Measurements from ENCODE around the gene SLC17A5. TPM values are rescaled to one million over a fixed set of nuclear protein-coding genes. Genes with fewer than 3 reads are reported as not detected.

Gene SLC17A5
- total RNA-seq, 2 experiments from 2014 or later, result 8.0 to 9.5 TPM

DNA sequence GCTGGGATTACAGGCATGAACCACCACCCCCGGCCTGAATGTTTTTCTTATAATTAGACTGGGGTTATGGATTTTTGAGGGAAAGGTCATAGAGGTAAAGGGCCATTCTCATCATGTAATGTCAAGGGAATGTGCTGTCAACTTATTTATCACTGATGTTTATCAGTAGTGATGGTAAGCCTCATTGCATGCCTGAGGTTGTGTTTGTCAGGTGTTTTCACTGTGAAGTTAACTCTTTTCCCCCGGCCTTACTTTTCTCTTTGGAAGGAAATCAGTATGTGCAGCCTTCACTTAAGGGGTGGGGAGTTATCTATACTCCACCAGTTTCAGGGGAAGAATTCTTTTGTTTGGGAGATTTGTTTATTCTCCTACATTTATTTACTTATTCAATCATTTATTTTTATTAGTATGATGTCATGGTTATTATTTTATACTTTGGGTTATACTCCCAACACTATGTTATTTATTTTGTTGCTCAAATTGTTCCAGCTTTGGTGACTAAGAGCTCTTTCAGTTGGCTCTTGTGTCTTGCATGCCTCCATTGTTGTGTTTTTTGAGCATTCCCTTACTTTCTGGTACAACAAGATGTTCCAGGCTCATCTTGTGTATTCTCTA is 2.8 kb upstream of the SLC17A5 start:
- POLR2A ChIA-PET, result no interaction called here
- Mint-ChIP-seq H3K9me3 (no peaks in the 10 kb centered on the region), H3K4me1 (peaks cover 34% of the 10 kb centered on the region), H3K4me3 (no peak overlapping the region), H3K36me3 (ENCODE audit: low read depth) (no peaks in the 10 kb centered on the region), H3K27ac (no peak overlapping the region), H3K27me3 (no peaks in the 10 kb centered on the region)
- DNase-seq, result no peak
- CTCF ChIA-PET, result no interaction called here

DNA sequence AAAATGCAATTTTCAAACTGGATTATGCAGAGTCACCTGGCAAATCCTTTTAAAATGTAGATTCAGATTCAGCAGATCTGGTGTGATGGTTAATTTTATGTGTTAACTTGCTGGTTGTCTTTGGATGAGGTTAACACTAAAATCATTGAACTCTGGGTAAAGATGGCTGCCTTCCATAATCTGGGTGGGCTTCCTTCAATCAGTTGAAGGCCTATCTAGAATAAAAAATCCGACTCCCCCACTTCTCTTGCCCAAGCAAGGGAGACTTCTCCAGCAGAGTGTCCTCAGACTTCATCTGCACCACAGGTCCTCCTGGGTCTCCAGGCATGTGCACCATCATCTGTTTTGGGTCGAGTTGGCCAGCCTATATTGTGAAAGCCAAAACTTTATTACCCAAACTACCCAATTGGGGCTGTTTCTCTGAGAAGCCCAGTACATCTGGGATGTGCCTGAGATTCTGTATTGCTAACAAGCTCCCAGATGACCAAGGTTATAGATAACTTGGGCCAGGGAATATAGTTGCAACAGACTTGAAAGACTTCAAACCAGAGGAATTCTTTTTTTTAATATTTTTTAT is 1.6 kb upstream of the SLC17A5 start:
- H3K4me1 Mint-ChIP-seq, result peaks cover 37% of the 10 kb centered on the region
- H3K4me3 Mint-ChIP-seq, result peak overlapping the region; percentile 92
- ChIA-PET CTCF (interaction anchor here (1.3 to 3.7 kb wide), 4 partner anchors 70 to 141 kb away, joined by 4 to 40 read pairs (median 26); partner anchors contain the start of gene EEF1A1), POLR2A (interaction anchor here (1.0 to 5.5 kb wide), 7 partner anchors 10 to 205 kb away, joined by 3 to 148 read pairs (median 20); partner anchors contain the start of genes EEF1A1 and MTO1)
- no peaks in the 10 kb centered on the region for H3K9me3 Mint-ChIP-seq
- no peaks in the 10 kb centered on the region for H3K36me3 Mint-ChIP-seq (ENCODE audit: low read depth)
- no peak for DNase-seq
- peak overlapping the region; percentile 92 for H3K27ac Mint-ChIP-seq
- H3K27me3 Mint-ChIP-seq, result no peaks in the 10 kb centered on the region

DNA sequence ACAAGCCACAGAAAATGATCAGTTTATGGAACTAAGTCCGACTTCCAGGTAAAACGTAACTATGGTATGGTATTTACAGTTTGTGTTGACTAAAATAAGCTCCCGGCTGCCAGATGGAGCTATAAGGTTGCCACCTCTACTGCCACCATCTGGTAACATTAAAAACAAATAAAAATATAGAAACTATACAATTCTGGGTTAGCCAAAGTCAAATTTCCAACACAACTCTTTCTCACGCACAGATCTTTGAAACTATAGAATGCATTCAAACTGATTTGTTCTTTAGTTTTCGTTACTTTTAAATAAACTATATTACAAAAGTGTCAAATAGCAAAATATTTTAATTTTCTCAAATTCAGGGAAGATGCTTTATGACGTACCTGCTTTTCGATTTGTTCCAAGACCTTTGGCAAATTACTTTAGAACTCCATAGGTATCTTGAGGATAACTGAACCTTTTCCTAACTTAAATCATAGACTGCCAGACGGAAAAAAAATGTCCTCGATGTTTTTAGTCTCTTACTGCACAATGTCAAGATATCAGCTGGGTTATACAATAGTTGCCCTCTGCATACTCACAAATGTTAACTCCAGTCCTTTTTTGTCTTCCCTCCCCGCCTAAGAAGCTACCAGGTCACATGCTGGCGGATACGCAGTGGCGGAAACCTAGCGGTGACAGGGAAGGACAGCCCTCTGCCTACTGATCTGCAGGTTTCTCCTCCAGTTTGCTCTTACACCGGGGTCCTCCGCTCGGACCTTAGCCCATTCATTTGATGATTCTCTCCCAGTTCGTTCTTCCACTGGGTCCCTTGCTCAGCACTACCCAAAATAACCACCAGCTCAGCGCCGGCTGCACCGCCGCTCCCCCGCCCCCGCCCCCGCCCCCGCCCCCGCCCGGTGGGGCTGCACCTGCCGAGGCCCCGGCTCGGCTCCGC is 888 bp downstream of the SLC17A5 start:
- H3K36me3 Mint-ChIP-seq (ENCODE audit: low read depth), result peaks cover 5% of the 10 kb centered on the region
- peak; percentile 80 for DNase-seq
- peaks cover 38% of the 10 kb centered on the region for H3K4me1 Mint-ChIP-seq
- peak overlapping the region; percentile 92 for H3K4me3 Mint-ChIP-seq
- no peaks in the 10 kb centered on the region for H3K27me3 Mint-ChIP-seq
- CTCF ChIA-PET, result interaction anchor here (0.6 to 3.7 kb wide), 35 partner anchors 9 to 344 kb away, joined by 3 to 40 read pairs (median 5); partner anchors contain the start of genes CGAS, EEF1A1 and MTO1
- peak overlapping the region; percentile 94 for H3K27ac Mint-ChIP-seq
- POLR2A ChIA-PET, result interaction anchor here (0.9 to 5.5 kb wide), 19 partner anchors 9 to 1031 kb away, joined by 3 to 148 read pairs (median 5); partner anchors contain the start of genes CD109, CGAS, EEF1A1 and KCNQ5
- no peaks in the 10 kb centered on the region for H3K9me3 Mint-ChIP-seq

DNA sequence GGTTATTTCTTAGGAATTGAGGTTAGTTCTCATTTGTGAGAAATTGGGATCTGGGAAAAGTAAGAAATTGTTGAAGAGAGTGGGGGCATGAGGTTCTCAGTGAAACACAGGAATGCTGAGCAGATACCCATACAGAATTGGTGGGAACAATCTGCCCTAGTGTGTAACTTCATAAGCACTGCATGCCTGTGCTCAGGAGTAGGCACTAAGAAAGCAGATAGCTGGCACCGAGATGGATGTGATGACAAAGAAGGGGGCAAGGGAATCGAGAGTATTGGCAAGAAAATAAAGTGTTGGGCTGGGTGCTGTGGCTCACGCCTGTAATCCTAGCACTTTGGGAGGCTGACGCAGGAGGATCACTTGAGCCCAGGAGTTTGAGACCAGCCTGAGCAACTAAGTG is 4.0 kb downstream of the SLC17A5 start:
- POLR2A ChIA-PET, result no interaction called here
- peaks cover 34% of the 10 kb centered on the region for H3K4me1 Mint-ChIP-seq
- CTCF ChIA-PET, result interaction anchor here (0.6 kb wide), 1 partner anchor 65 kb away, joined by 4 read pairs; no protein-coding TSS in a partner anchor
- H3K27me3 Mint-ChIP-seq, result no peaks in the 10 kb centered on the region
- no peak overlapping the region for H3K4me3 Mint-ChIP-seq
- DNase-seq, result no peak
- no peak overlapping the region for H3K27ac Mint-ChIP-seq
- peaks cover 5% of the 10 kb centered on the region for H3K36me3 Mint-ChIP-seq (ENCODE audit: low read depth)
- H3K9me3 Mint-ChIP-seq, result no peaks in the 10 kb centered on the region

DNA sequence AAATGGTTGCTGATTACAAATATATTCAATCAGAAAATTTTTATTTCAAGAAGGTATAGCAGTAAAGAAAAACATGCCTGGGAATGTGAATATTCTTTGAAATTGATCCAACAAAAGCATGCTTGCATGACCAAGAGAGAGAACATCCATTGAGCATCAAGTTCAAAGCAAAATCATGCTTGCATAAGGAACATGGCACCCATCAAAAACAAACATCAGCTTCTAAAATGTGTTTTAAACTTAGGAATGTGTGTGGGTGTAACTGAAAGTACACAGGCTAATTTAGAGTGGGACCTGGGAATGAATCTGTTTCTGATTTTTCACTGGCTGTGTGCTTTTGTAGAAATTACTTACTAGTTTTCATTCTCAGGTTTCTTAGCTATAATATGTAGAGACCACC is 5.6 kb downstream of the SLC17A5 start:
- no peaks in the 10 kb centered on the region for H3K27me3 Mint-ChIP-seq
- POLR2A ChIA-PET, result interaction anchor here (1.4 to 1.6 kb wide), 2 partner anchors 128 to 134 kb away, joined by 4 to 6 read pairs; no protein-coding TSS in a partner anchor
- peaks cover 5% of the 10 kb centered on the region for H3K36me3 Mint-ChIP-seq (ENCODE audit: low read depth)

DNA sequence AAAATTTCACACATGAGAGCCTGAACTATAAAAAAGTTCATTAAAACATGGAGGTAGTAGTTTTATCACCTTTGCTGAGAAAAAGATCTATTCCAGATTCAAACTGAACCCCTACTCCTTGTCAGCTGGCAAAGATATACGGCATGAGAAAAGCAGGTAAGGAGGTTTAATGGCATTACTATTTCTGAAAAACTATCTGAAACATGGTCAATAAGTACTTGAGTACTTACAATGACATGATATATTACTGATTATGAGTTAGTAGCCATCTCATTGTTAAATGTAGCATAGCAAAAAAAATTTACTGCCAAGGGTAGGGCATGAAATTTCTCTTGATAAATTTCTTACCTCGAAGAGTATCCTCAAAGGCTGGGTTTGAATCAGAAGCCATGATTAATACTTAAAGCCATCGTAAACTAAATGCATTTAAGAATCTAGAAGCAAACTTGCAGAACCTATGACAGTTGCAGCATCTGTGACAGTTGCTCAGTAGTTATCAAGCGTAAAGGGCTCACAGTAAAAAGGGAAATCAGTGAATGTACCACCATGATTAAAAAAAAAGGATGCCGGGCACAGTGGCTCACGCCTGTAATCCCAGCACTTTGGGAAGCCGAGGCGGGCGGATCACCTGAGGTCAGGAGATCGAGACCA is 8.7 kb downstream of the SLC17A5 start:
- Mint-ChIP-seq H3K27ac (peak overlapping the region; percentile 6), H3K27me3 (no peaks in the 10 kb centered on the region), H3K4me1 (peaks cover 17% of the 10 kb centered on the region), H3K9me3 (no peaks in the 10 kb centered on the region), H3K36me3 (ENCODE audit: low read depth) (peaks cover 23% of the 10 kb centered on the region), H3K4me3 (peak overlapping the region; percentile 69)
- ChIA-PET CTCF (interaction anchor here (0.6 to 1.6 kb wide), 5 partner anchors 9 to 132 kb away, joined by 3 to 6 read pairs (median 3); partner anchors contain the start of gene SLC17A5), POLR2A (interaction anchor here (1.0 to 1.7 kb wide), 5 partner anchors 9 to 183 kb away, joined by 3 to 8 read pairs (median 4); partner anchors contain the start of genes EEF1A1, MTO1 and SLC17A5)
- no peak for DNase-seq

More for the DNA sequence above, 5.6 kb downstream of the SLC17A5 start:
- DNase-seq, result no peak
- H3K4me1 Mint-ChIP-seq, result peaks cover 27% of the 10 kb centered on the region
- no peak overlapping the region for H3K27ac Mint-ChIP-seq
- CTCF ChIA-PET, result interaction anchor here (1.1 to 1.6 kb wide), 3 partner anchors 22 to 133 kb away, joined by 3 to 4 read pairs (median 3); no protein-coding TSS in a partner anchor
- H3K4me3 Mint-ChIP-seq, result no peak overlapping the region
- H3K9me3 Mint-ChIP-seq, result no peaks in the 10 kb centered on the region

DNA sequence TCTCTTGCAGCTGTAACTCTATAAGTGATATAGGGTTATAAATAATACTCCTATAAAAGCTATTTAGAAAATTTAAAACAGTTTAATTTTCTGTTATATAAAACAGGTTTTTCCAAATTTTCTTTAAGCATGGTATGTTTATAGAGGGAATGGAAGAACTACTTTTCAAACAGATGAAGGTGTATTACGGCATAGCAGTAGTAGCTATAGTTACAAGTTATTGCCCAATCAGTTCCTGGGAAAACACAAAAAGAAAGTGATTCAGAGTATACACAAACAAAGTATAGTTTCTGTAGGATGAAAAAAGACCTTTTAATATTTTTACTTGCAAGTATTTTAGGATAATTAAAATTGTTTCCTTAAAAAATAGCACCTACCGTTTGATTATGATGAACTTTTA is 9.8 kb downstream of the SLC17A5 start:
- H3K36me3 Mint-ChIP-seq (ENCODE audit: low read depth), result peaks cover 24% of the 10 kb centered on the region
- peaks cover 15% of the 10 kb centered on the region for H3K4me1 Mint-ChIP-seq
- H3K9me3 Mint-ChIP-seq, result no peaks in the 10 kb centered on the region
- H3K27me3 Mint-ChIP-seq, result no peaks in the 10 kb centered on the region
- ChIA-PET CTCF (interaction anchor here (0.7 to 1.6 kb wide), 3 partner anchors 8 to 58 kb away, joined by 3 to 6 read pairs (median 3); partner anchors contain the start of gene SLC17A5), POLR2A (interaction anchor here (1.4 to 1.7 kb wide), 3 partner anchors 10 to 182 kb away, joined by 3 to 8 read pairs (median 7); partner anchors contain the start of genes EEF1A1, MTO1 and SLC17A5)
- H3K27ac Mint-ChIP-seq, result no peak overlapping the region
- DNase-seq, result no peak
- no peak overlapping the region for H3K4me3 Mint-ChIP-seq

DNA sequence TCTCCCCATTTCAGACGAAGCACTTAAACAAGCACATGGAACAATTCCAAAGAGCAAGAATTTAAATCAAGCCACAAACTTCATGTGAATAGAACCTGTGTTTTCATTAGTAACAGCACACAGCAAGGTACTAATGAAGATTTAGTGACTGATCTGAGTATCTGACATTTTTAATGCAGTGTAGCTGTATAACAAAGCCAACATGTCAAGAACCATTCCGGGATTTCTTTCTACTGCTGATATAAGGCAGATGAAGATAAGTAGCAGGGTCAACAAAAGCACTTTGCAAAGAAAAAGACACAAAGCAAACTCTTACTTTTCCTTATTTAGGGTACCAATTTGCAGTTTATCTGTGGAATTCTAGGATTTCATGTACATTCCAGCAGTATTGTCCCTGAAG is 11.3 kb downstream of the SLC17A5 start:
- H3K27ac Mint-ChIP-seq, result no peak overlapping the region
- CTCF ChIA-PET, result interaction anchor here (0.6 kb wide), 1 partner anchor 10 kb away, joined by 3 read pairs; no protein-coding TSS in a partner anchor
- H3K36me3 Mint-ChIP-seq (ENCODE audit: low read depth), result peaks cover 27% of the 10 kb centered on the region
- H3K4me1 Mint-ChIP-seq, result peaks cover 16% of the 10 kb centered on the region
- POLR2A ChIA-PET, result interaction anchor here (1.4 kb wide), 1 partner anchor 31 kb away, joined by 4 read pairs; no protein-coding TSS in a partner anchor
- no peak overlapping the region for H3K4me3 Mint-ChIP-seq
- no peak for DNase-seq
- H3K27me3 Mint-ChIP-seq, result no peaks in the 10 kb centered on the region
- no peaks in the 10 kb centered on the region for H3K9me3 Mint-ChIP-seq

DNA sequence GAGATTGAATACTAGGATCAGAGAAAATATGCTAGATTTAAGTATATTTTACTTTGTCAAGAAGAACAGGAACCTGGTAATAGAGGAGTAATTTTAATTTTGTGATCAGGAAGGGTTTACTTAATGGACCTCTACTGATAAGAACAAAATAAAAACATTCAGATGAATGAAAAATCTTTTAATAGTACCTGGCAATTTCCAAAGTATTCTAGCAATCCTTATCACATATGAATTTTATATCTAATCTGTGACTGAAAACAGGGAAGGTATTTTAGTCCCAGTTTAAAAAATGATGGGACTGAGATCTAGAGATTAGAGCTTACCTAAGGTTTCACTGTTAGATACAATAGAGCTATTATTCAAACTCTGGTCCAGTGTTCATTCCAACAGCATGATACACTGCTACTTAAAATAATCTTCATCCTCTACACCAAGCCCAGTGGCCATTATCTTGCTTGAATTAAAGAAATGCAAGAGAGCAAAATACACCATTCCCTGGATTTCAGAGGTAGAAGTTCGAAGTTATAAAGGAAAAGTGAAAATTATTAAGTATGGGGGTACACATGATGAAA is 13.5 kb downstream of the SLC17A5 start:
- H3K9me3 Mint-ChIP-seq, result no peaks in the 10 kb centered on the region
- H3K4me1 Mint-ChIP-seq, result peaks cover 8% of the 10 kb centered on the region
- H3K4me3 Mint-ChIP-seq, result no peak overlapping the region
- no peaks in the 10 kb centered on the region for H3K27me3 Mint-ChIP-seq
- CTCF ChIA-PET, result no interaction called here
- H3K27ac Mint-ChIP-seq, result no peak overlapping the region
- no peak for DNase-seq
- H3K36me3 Mint-ChIP-seq (ENCODE audit: low read depth), result peaks cover 35% of the 10 kb centered on the region
- POLR2A ChIA-PET, result no interaction called here

DNA sequence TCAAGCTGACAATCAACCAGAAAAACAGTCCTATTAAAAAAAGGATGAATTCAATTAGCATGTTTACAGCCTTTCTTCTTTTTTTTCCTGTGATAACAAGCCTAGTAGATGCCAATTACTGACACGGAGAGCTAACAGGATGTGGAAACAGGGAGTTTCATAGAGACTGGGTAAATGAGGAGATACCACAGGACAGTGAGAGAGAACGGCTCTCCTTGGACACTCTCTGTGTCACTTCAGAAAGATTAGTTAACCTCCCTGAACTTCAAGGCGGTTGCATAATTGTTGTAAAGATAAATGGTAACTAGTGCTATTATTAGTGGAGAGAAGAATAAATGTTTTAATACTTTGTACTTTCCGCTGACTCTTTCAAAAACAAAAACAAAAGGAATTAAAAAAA is 14.8 kb downstream of the SLC17A5 start:
- CTCF ChIA-PET, result interaction anchor here (1.8 kb wide), 1 partner anchor 8 kb away, joined by 5 read pairs; no protein-coding TSS in a partner anchor
- Mint-ChIP-seq H3K36me3 (ENCODE audit: low read depth) (peaks cover 35% of the 10 kb centered on the region), H3K27ac (no peak overlapping the region), H3K27me3 (no peaks in the 10 kb centered on the region), H3K4me1 (peaks cover 2% of the 10 kb centered on the region), H3K4me3 (no peak overlapping the region), H3K9me3 (no peaks in the 10 kb centered on the region)
- no peak for DNase-seq
- POLR2A ChIA-PET, result no interaction called here

DNA sequence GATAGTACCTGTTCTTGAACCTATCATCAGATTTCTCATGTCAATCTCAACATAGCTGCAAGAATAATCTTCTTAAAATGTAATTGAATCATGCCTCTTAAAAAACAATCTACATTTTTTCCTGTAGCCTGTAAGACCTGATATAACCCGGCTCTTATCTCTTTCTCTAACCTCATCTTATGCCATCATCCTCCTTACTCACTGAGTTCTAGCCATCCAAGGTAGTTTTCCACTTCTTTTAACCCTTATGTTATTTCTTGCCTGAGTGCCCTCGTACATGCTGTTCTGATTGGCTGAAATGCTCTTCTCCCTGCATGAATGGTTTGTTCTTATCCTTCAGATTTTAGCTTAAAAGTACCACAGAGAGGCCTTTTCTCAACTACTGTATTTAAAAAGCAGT is 16.4 kb downstream of the SLC17A5 start:
- Mint-ChIP-seq H3K9me3 (no peaks in the 10 kb centered on the region), H3K36me3 (ENCODE audit: low read depth) (peaks cover 31% of the 10 kb centered on the region), H3K4me1 (peaks cover 2% of the 10 kb centered on the region), H3K27ac (no peak overlapping the region), H3K4me3 (no peak overlapping the region), H3K27me3 (no peaks in the 10 kb centered on the region)
- no peak for DNase-seq
- ChIA-PET CTCF (interaction anchor here (0.8 to 1.8 kb wide), 5 partner anchors 9 to 352 kb away, joined by 3 to 5 read pairs (median 3); no protein-coding TSS in a partner anchor), POLR2A (no interaction called here)

DNA sequence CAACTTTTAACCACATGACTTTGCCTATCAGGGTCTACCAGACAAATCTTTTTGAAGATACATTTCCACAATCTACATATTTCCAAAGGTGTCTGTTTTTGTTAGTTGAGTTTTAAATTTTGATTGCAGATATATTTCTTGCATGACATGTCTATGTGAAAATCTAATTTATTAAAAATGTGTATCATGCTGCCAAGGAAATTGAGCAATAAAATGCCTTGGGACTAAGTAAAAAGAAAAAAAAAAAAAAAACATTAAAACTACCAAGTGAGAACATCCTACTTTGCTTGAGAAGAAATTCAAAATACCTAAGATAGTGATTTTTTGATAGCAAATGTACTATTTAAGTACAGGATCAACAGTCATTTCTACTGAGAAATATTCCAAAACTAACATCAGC is 17.7 kb downstream of the SLC17A5 start:
- DNase-seq, result no peak
- Mint-ChIP-seq H3K27ac (no peak overlapping the region), H3K4me1 (peaks cover 2% of the 10 kb centered on the region), H3K9me3 (no peaks in the 10 kb centered on the region), H3K27me3 (no peaks in the 10 kb centered on the region), H3K36me3 (ENCODE audit: low read depth) (peaks cover 29% of the 10 kb centered on the region), H3K4me3 (no peak overlapping the region)
- ChIA-PET CTCF (no interaction called here), POLR2A (no interaction called here)
